A549 (cell line): ENCODE measurements around the gene CREBL2. TPM values are rescaled to one million over a fixed set of nuclear protein-coding genes. Genes with fewer than 3 reads are reported as not detected.

Experiments
- ATAC-seq, 2 experiments: fragments of 200-7000 bp in 1 of 2; fragments of >200 bp in 1 of 2; cut with Nextera tagmentation in 1 of 2; cut with Tn5 transposase in 1 of 2; 3 replicates each; pipeline versions ENCODE4 v1.8.0 to v1.9.1; 2018 to 2020; ENCODE audit warnings: mild to moderate bottlenecking in 1 of 2, moderate library complexity in 1 of 2
- CTCF ChIA-PET: fragments of 300-600 bp; sonication (Branson Sonifier 250); formaldehyde crosslinking; extraction: SDS; loops from one replicate; lab custom pipeline; 2021; ENCODE audit warnings: antibody characterized with exemption, inconsistent platforms; lab: Yijun Ruan, JAX
- POLR2A ChIA-PET: fragments of 350-600 bp; formaldehyde crosslinking; extraction: SDS; loops from one replicate; lab custom pipeline; 2021; ENCODE audit warnings: antibody characterized with exemption, inconsistent platforms; lab: Yijun Ruan, JAX
- DNase-seq, 2 experiments: peaks; one replicate each; pipeline versions ENCODE4 v3.0.0 to v3.0.0-alpha.2; 2011 to 2016; ENCODE audit warnings: low read depth in 1 of 2, low spot score in 1 of 2
- FAIRE-seq: peaks from 2 replicates; lab custom pipeline; 2011; peaks lifted over from hg19 to GRCh38; lab: Jason Lieb, UNC
- H3K27ac ChIP-seq, 2 experiments: fragments of >200 bp; sonication (Bioruptor Twin); formaldehyde crosslinking; 3 replicates each; pipeline ENCODE4 v1.5.1; 2016 to 2017
- H3K4me1 ChIP-seq: fragments of >200 bp; sonication (Bioruptor Twin); formaldehyde crosslinking; 3 replicates; pipeline ENCODE4 v1.6.1; 2016
- H3K4me2 ChIP-seq: fragments of >200 bp; sonication (Bioruptor Twin); formaldehyde crosslinking; 3 replicates; pipeline ENCODE4 v1.6.1; 2016
- H3K4me3 ChIP-seq: fragments of >200 bp; sonication (Bioruptor Twin); formaldehyde crosslinking; 3 replicates; pipeline ENCODE4 v1.5.1; 2016
- H3K9me3 ChIP-seq: fragments of >200 bp; sonication (Bioruptor Twin); formaldehyde crosslinking; 3 replicates; pipeline ENCODE4 v1.6.1; 2016
- CBX8 ChIP-seq: fragments of 200-600 bp; sonication (generic); IDR thresholded peaks from 2 replicates; pipeline ENCODE4 v1.6.1; 2016
- CEBPB ChIP-seq, 2 experiments: fragments of >200 bp in 1 of 2; sonication (Bioruptor Twin) in 1 of 2; formaldehyde crosslinking in 1 of 2; IDR thresholded peaks; 2 replicates each; pipeline ENCODE4 v1.6.1; 2012 to 2016
- CHD4 ChIP-seq: fragments of 200-600 bp; sonication (generic); IDR thresholded peaks from 2 replicates; pipeline ENCODE4 v1.6.1; 2016; ENCODE audit warnings: antibody characterized with exemption, mild to moderate bottlenecking, borderline replicate concordance
- EHMT2 ChIP-seq: fragments of 200-600 bp; sonication (generic); IDR thresholded peaks from 2 replicates; pipeline ENCODE4 v1.6.1; 2016; ENCODE audit warnings: antibody characterized with exemption, low read depth, mild to moderate bottlenecking, moderate library complexity
- EP300 ChIP-seq, 2 experiments: fragments of >200 bp; sonication (Bioruptor Twin); formaldehyde crosslinking; IDR thresholded peaks; 2 replicates in 1 of 2; 3 replicates in 1 of 2; pipeline ENCODE4 v1.6.1; 2016 to 2017
- FOSL2 ChIP-seq, 2 experiments: fragments of 450-650 bp in 1 of 2; fragments of >200 bp in 1 of 2; sonication (Bioruptor Twin) in 1 of 2; formaldehyde crosslinking; IDR thresholded peaks; 2 replicates each; pipeline versions ENCODE4 v1.5.0 to v1.6.1; 2016 to 2020; ENCODE audit warnings: mild to moderate bottlenecking in 1 of 2, moderate library complexity in 1 of 2
- GATA3 ChIP-seq: IDR thresholded peaks from 2 replicates; pipeline ENCODE4 v1.6.1; 2012; ENCODE audit warnings: borderline replicate concordance
- HDAC2 ChIP-seq: fragments of 200-600 bp; sonication (generic); IDR thresholded peaks from 2 replicates; pipeline ENCODE4 v1.6.1; 2016
- HOXA7 ChIP-seq: fragments of 250-450 bp; sonication (Bioruptor Pico); IDR thresholded peaks from 2 replicates; pipeline ENCODE4 v1.5.0; 2020; ENCODE audit warnings: mild to moderate bottlenecking, moderate library complexity
- HOXB13 ChIP-seq: fragments of 250-450 bp; sonication (Bioruptor Pico); IDR thresholded peaks from 2 replicates; pipeline ENCODE4 v1.5.0; 2020; ENCODE audit warnings: low read depth, mild to moderate bottlenecking, moderate library complexity
- KDM1A ChIP-seq: fragments of 200-600 bp; sonication (generic); IDR thresholded peaks from 2 replicates; pipeline ENCODE4 v1.6.1; 2016; ENCODE audit warnings: low read depth, mild to moderate bottlenecking
- KDM5A ChIP-seq: fragments of 200-600 bp; sonication (generic); IDR thresholded peaks from 2 replicates; pipeline ENCODE4 v1.6.1; 2016; ENCODE audit warnings: antibody characterized with exemption, mild to moderate bottlenecking
- MAFK ChIP-seq: fragments of 450-650 bp; IDR thresholded peaks from 2 replicates; pipeline ENCODE4 v1.6.1; 2014; ENCODE audit not compliant: partially characterized antibody
- MYC ChIP-seq: IDR thresholded peaks from 2 replicates; pipeline ENCODE4 v1.6.1; 2012; ENCODE audit warnings: mild to moderate bottlenecking, inconsistent platforms, low read length, improper control_type of control experiment, borderline replicate concordance
- NFE2L2 ChIP-seq: fragments of 150-350 bp; conservative IDR thresholded peaks from 2 replicates; pipeline ENCODE4 v1.6.1; 2014; ENCODE audit warnings: low read length
- PHF8 ChIP-seq: fragments of 200-600 bp; sonication (generic); IDR thresholded peaks from 2 replicates; pipeline ENCODE4 v1.6.1; 2016; ENCODE audit warnings: low read depth, mild to moderate bottlenecking, antibody characterized with exemption, moderate library complexity, borderline replicate concordance
- POLR2A ChIP-seq: IDR thresholded peaks from 2 replicates; pipeline ENCODE4 v1.6.1; 2012; ENCODE audit warnings: mild to moderate bottlenecking, low read length
- RARB ChIP-seq: fragments of 250-450 bp; sonication (Bioruptor Pico); IDR thresholded peaks from 2 replicates; pipeline ENCODE4 v1.8.0; 2021; ENCODE audit warnings: mild to moderate bottlenecking, moderate library complexity
- RCOR1 ChIP-seq: fragments of 150-350 bp; IDR thresholded peaks from 2 replicates; pipeline ENCODE4 v1.6.1; 2014; ENCODE audit warnings: antibody characterized with exemption, low read length, low read depth
- RFX5 ChIP-seq: fragments of 450-650 bp; IDR thresholded peaks from 2 replicates; pipeline ENCODE4 v1.7.1; 2014; ENCODE audit warnings: antibody characterized with exemption, mild to moderate bottlenecking, moderate library complexity
- RNF2 ChIP-seq: fragments of 200-600 bp; sonication (generic); IDR thresholded peaks from 2 replicates; pipeline ENCODE4 v1.6.1; 2016; ENCODE audit warnings: low read depth, mild to moderate bottlenecking, antibody characterized with exemption, moderate library complexity, borderline replicate concordance
- SMC3 ChIP-seq: fragments of >200 bp; sonication (Bioruptor Twin); formaldehyde crosslinking; IDR thresholded peaks from 3 replicates; pipeline ENCODE4 v1.6.1; 2018; ENCODE audit warnings: inconsistent platforms
- ZNF302 ChIP-seq: fragments of 250-450 bp; sonication (Bioruptor Pico); IDR thresholded peaks from 2 replicates; pipeline ENCODE4 v1.9.0; 2021; ENCODE audit warnings: inconsistent platforms, mild to moderate bottlenecking, moderate library complexity
- WGBS: methylation state at CpG from one replicate; pipeline ENCODE4 v1.1.6; 2017; ENCODE audit errors: missing lambda C conversion rate; 5-methylcytosine and 5-hydroxymethylcytosine counted together
- polyA plus RNA-seq, 4 experiments: library from polyadenylated mRNA; depleted of rRNA in 3 of 4; stranded (reverse); fragments of >200 nt; fragmentation: RNase III in 1 of 4; extraction: RNeasy Plus Mini Kit Qiagen cat#74134 plus additional on column Dnase treatment in 1 of 4; gene quantifications; 2 replicates in 3 of 4; 3 replicates in 1 of 4; pipeline ENCODE4 v1.2.3, GENCODE V29; 2011 to 2017
- TF ChIP-seq, protein P1 (sequence below): fragments of >200 bp; sonication (Bioruptor Twin); formaldehyde crosslinking; IDR thresholded peaks from 2 replicates; pipeline ENCODE4 v1.6.1; 2016
- TF ChIP-seq, protein P2 (sequence below): fragments of >200 bp; sonication (Bioruptor Twin); formaldehyde crosslinking; IDR thresholded peaks from 3 replicates; pipeline ENCODE4 v1.5.1; 2016
- TF ChIP-seq, protein P3 (sequence below): IDR thresholded peaks from 2 replicates; pipeline ENCODE4 v1.6.1; 2012
- TF ChIP-seq, protein P4 (sequence below): fragments of 200-600 bp; sonication (generic); IDR thresholded peaks from 2 replicates; pipeline ENCODE4 v1.6.1; 2016; ENCODE audit warnings: antibody characterized with exemption, mild to moderate bottlenecking, moderate library complexity
- TF ChIP-seq, protein P5 (sequence below): fragments of 250-450 bp; sonication (Bioruptor Pico); IDR thresholded peaks from 2 replicates; pipeline ENCODE4 v1.5.0; 2020; ENCODE audit warnings: low read depth, mild to moderate bottlenecking, moderate library complexity
- TF ChIP-seq, protein P6 (sequence below): fragments of 450-650 bp; IDR thresholded peaks from 2 replicates; pipeline ENCODE4 v1.6.1; 2014; ENCODE audit warnings: antibody characterized with exemption

Gene CREBL2
- polyA plus RNA-seq, 2 of the 4 experiments (the other 2 are of a cell fraction) = 24.3 to 31.4 TPM

DNA sequence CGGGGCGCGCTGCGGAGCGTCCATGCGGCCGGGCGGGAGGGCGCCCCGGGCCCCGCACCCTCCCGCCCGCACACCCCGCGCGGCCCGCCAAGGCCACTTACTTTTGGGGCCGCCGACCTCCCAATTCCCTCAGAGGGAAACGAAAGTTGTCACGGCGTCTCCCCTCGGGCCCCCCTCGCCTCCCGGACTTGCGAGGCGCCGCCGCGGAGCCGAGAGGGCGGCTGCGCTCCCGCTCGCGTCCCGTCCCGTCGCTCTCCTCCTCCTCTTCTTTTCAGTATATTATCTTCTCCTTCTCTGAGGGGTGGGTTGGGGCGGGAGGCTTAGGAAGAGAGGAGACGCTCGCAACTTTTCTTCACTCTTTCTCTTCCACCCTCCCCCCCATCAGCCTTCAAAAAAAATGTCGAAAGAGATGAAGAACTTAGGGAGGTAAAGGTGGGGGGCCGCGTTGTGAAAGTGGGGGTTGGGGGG lies 49.6 kb upstream of the CREBL2 start:
- peak in 1 of 2 experiments; percentile 33 for DNase-seq
- POLR2A ChIA-PET = interaction anchor here (0.6 kb wide), 1 partner anchor 52 kb away, joined by 5 read pairs; no protein-coding TSS in a partner anchor
- 0 out of 2 replicates have a peak, but pooled peaks have one; percentile 3 for TF ChIP-seq PHF8
- no peak for TF ChIP-seq SMC3
- no peak for TF ChIP-seq CHD4
- no peak for TF ChIP-seq GATA3
- TF ChIP-seq, protein P1, sequence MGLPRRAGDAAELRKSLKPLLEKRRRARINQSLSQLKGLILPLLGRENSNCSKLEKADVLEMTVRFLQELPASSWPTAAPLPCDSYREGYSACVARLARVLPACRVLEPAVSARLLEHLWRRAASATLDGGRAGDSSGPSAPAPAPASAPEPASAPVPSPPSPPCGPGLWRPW = no peak
- TF ChIP-seq CEBPB (IDR thresholded peaks at IDR 0.05) = no peak
- no peak for TF ChIP-seq MYC
- no peak for TF ChIP-seq MAFK
- TF ChIP-seq, all 56 proteins: peak for 1
- Histone ChIP-seq H3K9me3 (peaks cover 1% of the 10 kb centered on the region; the same call in 1 of the 3 replicates), H3K4me1 (peaks cover 37% of the 10 kb centered on the region), H3K27ac (peak overlapping the region; percentile 98), H3K4me3 (peak overlapping the region; percentile 93), H3K4me2 (peak overlapping the region; percentile 70)
- CTCF ChIA-PET = interaction anchor here (1.0 to 3.2 kb wide), 8 partner anchors 11 to 185 kb away, joined by 3 to 38 read pairs (median 12); no protein-coding TSS in a partner anchor
- FAIRE-seq (no peak), ATAC-seq (peak; percentile 5 to 51)
- WGBS = 0% methylated on average over 35 of the region's 45 CpGs

DNA sequence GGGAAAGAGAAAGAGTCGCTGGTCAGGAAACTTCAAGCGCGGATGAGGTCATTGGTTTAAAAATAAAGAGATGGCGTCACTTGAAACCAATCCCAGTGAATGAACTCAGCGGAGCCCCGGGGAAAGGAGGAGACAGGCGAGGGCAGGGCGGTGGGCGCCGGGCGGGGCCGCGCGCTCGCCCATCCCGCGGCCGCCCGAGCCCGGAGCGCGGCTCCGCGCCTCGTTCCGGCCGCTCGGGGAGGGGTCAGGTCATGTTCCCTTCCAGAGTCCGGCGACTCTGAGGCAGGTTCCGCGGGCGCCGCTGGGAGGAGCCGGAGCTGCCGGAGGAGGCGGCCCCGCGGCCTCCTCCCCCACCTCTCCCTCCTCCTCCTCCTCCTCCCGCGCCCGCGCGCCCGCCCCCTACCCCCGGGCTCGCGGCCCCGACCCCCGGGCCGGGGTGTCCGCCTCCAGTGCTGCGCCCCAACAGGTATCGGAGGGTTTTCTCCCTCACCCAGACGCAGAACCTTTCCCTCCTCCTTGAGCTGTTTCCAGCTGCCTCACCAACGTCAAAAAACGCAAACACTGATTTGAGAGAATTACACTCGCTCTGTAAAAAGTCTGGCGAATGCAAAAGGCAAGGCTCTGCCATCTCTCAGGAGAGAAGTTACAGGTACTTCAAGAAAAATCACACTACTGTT lies 49.0 kb upstream of the CREBL2 start, which contains the start of gene DUSP16:
TSS of gene DUSP16 (minus strand) at position 279 of the 677 bp plus-strand sequence. CDS start 41,765 bp downstream, outside the sequence.
- 1% methylated on average over 42 of the region's 59 CpGs for WGBS
- peak within 1 kb of the TSS; percentile 98 for H3K27ac ChIP-seq
- H3K4me3 ChIP-seq = peak within 1 kb of the TSS; percentile 93
- peaks cover 37% of the 10 kb centered on the region for H3K4me1 ChIP-seq
- ATAC-seq (peak; percentile 86 to 93), FAIRE-seq (no peak), DNase-seq (peak; percentile 88 to 95)
- ChIA-PET CTCF (interaction anchor here (0.9 to 3.2 kb wide), 17 partner anchors 8 to 1808 kb away, joined by 3 to 38 read pairs (median 7); partner anchors contain the start of gene CREBL2), POLR2A (interaction anchor here (0.6 to 1.0 kb wide), 3 partner anchors 51 to 211 kb away, joined by 4 to 5 read pairs (median 5); no protein-coding TSS in a partner anchor)
- peak within 1 kb of the TSS; percentile 86 for H3K4me2 ChIP-seq
- peaks cover 2% of the 10 kb centered on the region; the same call in 1 of the 3 replicates for H3K9me3 ChIP-seq
- no peak for TF ChIP-seq KDM1A
- TF ChIP-seq MAFK = no peak
- no peak for TF ChIP-seq RFX5
- no peak for TF ChIP-seq HOXA7 (CRISPR knock-in tag)
- TF ChIP-seq, protein P2, sequence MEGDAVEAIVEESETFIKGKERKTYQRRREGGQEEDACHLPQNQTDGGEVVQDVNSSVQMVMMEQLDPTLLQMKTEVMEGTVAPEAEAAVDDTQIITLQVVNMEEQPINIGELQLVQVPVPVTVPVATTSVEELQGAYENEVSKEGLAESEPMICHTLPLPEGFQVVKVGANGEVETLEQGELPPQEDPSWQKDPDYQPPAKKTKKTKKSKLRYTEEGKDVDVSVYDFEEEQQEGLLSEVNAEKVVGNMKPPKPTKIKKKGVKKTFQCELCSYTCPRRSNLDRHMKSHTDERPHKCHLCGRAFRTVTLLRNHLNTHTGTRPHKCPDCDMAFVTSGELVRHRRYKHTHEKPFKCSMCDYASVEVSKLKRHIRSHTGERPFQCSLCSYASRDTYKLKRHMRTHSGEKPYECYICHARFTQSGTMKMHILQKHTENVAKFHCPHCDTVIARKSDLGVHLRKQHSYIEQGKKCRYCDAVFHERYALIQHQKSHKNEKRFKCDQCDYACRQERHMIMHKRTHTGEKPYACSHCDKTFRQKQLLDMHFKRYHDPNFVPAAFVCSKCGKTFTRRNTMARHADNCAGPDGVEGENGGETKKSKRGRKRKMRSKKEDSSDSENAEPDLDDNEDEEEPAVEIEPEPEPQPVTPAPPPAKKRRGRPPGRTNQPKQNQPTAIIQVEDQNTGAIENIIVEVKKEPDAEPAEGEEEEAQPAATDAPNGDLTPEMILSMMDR = peak; percentile 10; the same call in 1 of the 3 replicates
- TF ChIP-seq NFE2L2 = no peak
- peak; percentile 16 to 63; a peak in 2 of 5 replicates for TF ChIP-seq EP300 (IDR thresholded peaks at IDR 0.05)
- TF ChIP-seq SMC3 = peak; percentile 39; the same call in 2 of the 3 replicates
- no peak for TF ChIP-seq KDM5A
- TF ChIP-seq, protein P3, sequence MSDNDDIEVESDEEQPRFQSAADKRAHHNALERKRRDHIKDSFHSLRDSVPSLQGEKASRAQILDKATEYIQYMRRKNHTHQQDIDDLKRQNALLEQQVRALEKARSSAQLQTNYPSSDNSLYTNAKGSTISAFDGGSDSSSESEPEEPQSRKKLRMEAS = 0 out of 2 replicates have a peak, but pooled peaks have one; percentile 29
- TF ChIP-seq, protein P4, sequence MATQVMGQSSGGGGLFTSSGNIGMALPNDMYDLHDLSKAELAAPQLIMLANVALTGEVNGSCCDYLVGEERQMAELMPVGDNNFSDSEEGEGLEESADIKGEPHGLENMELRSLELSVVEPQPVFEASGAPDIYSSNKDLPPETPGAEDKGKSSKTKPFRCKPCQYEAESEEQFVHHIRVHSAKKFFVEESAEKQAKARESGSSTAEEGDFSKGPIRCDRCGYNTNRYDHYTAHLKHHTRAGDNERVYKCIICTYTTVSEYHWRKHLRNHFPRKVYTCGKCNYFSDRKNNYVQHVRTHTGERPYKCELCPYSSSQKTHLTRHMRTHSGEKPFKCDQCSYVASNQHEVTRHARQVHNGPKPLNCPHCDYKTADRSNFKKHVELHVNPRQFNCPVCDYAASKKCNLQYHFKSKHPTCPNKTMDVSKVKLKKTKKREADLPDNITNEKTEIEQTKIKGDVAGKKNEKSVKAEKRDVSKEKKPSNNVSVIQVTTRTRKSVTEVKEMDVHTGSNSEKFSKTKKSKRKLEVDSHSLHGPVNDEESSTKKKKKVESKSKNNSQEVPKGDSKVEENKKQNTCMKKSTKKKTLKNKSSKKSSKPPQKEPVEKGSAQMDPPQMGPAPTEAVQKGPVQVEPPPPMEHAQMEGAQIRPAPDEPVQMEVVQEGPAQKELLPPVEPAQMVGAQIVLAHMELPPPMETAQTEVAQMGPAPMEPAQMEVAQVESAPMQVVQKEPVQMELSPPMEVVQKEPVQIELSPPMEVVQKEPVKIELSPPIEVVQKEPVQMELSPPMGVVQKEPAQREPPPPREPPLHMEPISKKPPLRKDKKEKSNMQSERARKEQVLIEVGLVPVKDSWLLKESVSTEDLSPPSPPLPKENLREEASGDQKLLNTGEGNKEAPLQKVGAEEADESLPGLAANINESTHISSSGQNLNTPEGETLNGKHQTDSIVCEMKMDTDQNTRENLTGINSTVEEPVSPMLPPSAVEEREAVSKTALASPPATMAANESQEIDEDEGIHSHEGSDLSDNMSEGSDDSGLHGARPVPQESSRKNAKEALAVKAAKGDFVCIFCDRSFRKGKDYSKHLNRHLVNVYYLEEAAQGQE = no peak
- no peak for TF ChIP-seq CBX8
- no peak for TF ChIP-seq RARB (CRISPR knock-in tag)
- TF ChIP-seq FOSL2 (IDR thresholded peaks at IDR 0.05) = no peak
- peak; percentile 41; the same call in 1 of the 2 replicates for TF ChIP-seq FOSL2 (CRISPR knock-in tag; IDR thresholded peaks at IDR 0.05)
- TF ChIP-seq POLR2A = peak; percentile 44; the same call in 1 of the 2 replicates
- TF ChIP-seq ZNF302 = no peak
- TF ChIP-seq EHMT2 = no peak
- no peak for TF ChIP-seq HDAC2
- TF ChIP-seq RCOR1 = no peak
- no peak for TF ChIP-seq HOXB13 (CRISPR knock-in tag)
- TF ChIP-seq, protein P5, sequence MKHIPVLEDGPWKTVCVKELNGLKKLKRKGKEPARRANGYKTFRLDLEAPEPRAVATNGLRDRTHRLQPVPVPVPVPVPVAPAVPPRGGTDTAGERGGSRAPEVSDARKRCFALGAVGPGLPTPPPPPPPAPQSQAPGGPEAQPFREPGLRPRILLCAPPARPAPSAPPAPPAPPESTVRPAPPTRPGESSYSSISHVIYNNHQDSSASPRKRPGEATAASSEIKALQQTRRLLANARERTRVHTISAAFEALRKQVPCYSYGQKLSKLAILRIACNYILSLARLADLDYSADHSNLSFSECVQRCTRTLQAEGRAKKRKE (CRISPR knock-in tag) = no peak
- no peak for TF ChIP-seq RNF2
- no peak for TF ChIP-seq GATA3
- TF ChIP-seq, protein P6, sequence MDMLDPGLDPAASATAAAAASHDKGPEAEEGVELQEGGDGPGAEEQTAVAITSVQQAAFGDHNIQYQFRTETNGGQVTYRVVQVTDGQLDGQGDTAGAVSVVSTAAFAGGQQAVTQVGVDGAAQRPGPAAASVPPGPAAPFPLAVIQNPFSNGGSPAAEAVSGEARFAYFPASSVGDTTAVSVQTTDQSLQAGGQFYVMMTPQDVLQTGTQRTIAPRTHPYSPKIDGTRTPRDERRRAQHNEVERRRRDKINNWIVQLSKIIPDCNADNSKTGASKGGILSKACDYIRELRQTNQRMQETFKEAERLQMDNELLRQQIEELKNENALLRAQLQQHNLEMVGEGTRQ = no peak
